ENCODE results near the gene PPP2R2D.

Gene PPP2R2D

DNA sequence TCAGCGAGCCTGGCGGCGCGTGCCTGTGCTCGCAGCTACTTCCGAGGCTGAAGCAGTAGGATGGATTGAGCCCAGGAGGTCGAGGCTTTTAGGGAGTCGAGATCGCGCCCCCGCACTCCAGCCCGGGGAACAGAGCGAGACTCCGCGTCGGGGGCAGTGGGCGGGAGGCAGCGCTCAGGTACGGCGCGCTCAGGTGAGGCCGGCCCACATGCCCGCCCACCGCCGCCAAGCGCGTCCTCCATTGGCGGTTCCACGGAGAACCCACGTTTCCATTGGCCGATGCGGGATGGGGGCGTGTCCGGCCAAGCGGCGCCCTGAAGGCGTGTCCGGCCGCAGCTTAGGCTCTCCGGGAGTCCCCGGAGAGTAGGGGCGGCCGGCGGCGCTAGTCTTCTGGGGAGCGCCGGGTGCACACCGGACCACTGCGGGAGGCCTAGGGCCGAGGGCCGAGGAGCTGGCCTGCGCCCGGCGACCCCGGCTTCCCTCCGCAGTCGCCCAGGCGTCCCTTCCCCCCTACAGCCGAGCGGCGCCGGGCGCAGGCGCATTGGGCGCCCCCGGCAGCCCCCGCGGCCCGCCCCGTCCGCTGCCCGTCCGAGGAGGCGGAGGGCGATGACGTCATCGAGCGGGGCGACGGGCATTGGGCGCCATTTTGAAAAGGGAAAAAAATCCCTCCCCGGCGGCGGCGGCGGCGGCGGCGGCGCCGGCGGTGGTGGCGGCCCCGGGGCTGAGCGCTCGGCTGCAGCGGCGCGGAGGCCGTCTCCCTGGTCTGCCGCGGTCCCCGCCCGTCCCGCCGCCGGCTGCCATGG lies at the start of gene PPP2R2D:
Gene PPP2R2D, plus strand, starts transcription at position 659 of the 803 bp plus-strand sequence. Its CDS starts 141 bp downstream, at position 800.
- peak; percentile 94 for DNase-seq

DNA sequence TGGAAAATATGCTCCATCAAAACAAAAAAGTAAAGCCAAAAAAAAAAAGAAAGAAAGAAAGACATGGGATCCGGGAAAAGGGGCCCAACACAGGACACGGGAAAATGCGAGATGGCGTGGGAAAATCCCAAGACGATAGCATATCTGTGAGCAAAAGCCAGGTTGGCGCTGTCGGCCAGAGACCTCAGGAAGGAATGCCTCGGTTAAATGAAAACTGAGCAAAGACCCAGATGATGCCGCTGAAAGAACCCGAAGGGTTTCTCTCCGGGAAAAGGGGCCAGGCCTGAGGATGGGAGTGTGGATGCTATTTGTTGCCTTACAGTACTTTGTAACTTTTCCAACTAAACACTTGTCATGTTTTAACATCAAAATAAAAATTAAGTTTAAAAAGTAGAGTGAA lies 49.5 kb upstream of the PPP2R2D start:
- DNase-seq, result no peak

DNA sequence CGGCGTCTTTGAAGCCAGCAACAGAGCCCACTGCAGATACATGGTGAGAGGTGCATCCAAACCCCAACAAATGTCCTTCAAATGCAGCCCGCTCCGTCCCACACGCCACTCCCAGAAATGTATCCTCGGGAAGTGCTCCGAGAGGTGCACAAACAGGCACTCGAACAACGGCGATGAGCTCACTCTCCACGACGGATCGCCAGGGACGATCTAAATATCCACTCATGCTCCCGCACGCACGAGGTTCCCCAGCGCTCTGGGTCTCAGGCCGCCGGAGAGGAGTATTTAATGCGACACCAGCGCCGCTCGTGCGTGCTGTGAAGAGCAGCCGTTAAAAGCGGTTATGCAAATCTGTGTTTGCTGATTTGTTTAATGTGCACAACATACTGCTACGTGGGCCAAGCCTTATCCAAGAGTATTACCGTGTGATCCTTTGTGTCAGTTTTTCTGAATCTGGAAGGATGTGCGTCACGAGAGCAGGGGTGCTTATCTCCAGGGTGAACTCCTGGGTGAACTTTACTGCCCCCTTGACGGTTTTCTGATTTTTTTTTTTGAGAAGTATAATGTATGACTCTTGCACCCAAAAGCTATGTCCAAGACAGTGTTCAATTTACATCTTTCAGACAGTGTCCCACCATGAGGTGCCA lies 48.5 kb upstream of the PPP2R2D start:
- DNase-seq, result no peak

DNA sequence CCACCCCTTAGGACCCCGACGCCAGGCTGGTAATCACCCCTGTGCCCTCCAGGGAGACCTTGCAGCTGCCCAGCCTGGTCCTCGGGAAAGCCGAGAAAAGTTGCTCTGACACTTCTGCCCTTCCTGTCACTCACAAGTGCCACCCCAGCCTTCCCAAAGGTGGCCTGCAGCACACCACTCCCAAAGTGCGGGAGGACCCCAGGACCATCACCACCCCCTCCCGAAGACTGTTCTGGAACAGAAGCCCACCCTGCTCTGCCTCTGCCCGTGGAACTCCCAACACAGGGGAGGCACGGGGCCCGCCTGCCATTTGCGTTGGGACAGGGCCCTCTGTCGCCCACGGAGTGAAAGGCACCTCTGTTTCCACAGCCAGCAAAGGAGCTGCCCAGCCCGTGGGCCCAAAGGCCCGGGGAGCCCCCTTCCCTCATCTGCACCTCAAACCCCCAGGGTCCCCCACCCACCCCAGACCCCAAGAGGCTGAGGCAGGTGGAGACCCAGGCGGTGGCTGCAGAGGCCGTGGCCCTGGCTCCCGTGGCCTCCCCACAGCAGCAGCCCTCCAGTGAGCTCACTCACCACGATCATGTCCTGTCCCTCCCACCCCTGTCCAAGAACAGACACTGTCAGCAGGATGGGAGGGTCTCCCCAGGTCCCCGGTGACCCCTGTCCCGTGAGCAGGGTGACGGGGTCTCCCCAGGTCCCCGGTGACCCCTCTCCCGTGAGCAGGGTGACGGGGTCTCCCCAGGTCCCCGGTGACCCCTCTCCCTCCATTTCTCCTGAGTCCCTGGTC lies 47.8 kb upstream of the PPP2R2D start:
- no peak for DNase-seq

DNA sequence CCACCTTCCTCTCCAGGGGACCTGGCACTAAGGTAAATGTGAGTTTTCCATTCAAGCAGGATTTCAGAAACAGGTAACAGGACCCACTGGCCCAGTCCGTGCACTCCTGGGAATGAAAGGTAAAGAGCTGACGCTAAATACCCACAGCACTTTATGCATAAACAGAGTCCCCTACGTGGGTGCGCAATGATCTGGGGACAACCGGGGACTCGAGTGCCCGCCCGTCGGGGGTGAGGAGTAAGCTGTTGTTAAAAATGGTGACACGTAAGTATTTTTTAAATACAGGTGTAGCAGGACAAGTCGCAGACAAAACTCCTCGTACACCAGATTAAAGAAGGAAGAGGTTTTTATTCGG lies 47.2 kb upstream of the PPP2R2D start:
- no peak for DNase-seq

DNA sequence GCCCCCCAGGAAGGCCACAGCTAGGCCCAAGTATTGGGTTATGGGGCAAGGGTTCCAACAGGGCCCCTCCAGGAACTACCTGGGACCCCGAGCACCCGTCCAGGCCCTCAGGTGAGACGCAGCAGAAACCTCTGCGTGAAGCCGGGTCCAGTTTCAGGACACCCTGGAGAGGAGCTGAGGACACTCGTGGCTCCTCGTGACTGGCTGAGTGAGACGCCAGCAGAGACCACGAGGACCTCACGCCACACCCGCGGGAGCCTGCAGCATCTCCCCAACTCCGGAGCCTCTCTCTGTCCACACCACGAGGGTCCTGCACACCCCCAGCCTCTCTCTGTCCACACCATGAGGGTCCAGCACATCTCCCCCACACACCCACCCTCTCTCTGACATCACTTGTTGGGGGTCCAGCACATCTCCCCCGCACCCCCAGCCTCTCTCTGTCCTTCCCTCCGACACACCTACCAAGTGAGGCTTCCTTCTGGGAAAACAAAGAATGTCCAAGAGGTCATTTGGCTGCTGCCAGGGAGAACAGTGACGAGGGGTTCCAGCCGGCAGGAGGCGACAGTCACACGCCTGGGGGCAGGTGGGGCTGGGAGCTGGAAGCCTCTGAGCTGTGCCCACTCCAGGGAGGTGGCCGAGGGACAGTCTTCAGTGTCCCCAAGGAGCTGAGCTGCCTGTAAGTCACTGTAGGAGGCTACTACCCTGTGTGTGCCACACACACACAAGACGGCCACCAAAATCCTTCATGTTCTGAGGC lies 46.1 kb upstream of the PPP2R2D start:
- DNase-seq, result no peak

DNA sequence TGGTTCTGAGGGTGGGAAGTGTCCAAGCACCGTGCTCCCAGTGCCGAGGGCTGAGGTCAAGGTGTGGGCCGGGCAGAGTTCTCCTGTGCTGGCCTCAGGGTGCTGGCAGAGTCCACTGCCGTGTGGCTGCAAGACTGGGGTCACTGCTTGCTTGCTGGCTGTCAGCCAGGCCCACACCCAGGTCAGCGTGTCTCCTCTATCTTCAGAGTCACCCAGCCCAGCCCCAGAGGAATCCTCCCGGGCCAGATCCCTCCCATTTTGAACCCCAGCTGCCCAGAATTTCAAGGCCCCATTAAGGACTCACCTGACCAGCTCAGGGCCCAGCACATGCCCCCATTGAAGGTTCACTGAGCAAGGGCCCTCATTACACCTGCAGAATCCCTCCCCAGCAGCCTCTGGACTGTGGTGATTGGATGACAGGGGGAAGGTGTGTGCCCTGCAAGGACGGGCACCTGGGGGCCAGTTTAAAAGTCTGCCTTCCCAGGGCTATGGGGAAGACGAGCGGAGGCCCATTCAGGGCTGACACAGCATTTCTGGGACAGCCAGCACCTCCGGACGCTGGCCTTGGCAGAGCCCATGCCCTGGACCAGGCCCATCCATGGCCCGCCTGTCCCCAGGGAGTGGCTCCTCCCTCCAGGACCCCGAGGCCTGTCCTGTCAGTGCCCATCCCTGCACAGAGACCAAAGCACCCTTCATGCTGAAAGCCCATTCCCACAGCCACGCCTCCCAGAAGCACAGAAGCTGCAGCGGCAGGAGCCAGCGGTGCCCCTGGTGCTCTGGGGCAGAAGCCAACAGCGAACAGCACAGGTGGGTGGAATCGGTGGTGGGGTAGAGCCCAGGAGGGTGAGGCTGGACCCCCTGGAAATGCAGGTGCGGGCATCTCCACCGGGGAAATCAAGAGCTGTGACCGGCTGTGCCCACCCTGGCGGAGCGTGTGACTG lies 45.1 kb upstream of the PPP2R2D start:
- no peak for DNase-seq

DNA sequence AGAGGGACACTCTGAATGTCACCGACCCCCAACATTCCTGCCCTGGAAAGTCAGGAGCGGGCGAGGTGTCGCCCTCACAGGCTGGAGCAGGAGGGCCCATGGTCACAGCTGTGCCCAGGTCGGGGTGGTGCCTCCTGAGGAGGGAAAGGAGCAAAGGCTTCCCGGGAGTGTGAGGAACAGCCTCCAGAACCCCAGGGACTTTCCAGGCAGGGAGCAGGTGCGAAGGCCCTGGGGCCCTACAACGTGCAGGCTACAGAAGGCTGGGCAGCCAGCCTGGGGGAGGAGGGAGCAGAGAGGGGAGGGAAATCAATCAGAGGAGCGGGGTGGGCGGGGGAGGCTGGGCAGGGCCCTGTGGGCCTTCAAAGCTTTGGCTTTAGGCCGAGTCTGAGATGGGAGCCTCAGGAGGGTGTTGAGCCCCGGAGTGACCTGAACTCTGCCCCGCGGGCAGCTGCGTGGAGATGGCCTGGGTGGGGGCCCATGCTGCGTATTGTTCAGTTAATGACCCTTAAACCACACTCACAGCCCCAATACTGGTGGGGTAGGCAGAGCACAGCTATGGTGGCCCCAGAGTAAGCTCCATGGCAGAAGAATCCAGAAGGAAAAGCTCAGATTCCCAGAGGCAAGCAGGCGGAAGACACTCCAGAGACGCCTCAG lies 44.2 kb upstream of the PPP2R2D start:
- DNase-seq, result no peak

DNA sequence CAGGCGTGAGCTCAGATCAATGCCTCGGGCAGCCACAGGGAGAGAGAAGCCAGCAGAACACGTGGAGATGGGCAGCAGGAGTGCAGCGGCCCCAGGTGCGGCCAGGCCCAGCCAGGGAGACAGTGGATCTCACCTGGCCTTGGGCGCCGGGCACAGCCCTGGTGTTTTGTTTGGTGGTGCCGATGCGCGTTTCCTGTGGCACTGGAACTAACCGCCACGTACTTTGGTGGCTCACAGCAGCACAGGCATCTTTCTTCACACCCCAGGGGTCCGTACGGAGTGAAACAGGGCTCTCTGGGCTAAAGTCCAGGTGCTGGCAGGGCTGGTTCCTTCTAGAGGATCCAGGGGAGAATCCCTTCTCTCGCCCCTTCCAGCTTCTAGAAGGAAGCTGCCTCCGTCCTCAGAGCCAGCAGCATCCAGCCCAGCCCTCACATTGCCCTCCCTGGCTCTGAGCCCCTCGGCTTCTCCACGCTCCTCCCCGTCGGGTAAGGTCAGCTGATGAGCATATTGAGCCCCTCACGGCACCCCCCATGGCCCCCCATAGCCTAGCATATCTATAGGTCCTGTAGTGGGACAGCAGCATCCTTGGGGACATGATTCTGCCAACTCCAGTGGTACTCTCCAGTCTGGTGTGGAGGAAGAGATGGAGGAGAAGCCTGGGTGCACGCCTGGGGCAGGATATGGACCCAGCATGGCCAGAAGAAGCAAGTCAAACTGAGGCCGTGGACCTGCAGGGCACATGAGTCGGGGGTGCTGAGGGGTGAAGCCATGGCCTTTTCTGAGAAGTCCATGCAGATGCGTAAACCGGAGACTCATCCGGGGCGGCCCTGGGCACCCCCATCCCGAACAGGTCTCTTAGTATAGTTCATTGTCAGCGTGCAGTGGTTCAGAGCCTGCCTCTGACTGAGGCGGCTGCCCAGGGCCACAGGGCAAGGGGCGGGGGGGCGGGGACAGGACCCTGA lies 43.4 kb upstream of the PPP2R2D start:
- no peak for DNase-seq

DNA sequence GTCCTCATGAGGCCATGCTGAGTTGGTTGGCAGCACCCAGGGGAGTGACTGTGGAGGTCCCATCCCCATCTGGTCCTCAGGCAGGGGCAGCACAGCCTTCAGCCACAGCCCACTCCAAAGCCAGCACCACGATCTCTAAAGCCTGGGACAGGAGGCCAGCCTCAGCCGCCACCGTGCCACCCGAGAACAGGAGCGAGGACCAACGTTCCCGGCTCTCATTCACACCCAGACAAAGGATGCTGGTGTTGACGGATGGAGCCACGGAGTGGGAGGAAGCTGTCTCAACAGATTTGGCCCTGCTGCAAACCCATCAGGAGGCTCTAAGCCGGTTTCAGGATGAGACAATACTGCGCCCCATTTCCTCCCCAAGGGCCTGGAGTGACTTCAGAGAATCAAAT lies 42.7 kb upstream of the PPP2R2D start:
- no peak for DNase-seq

DNA sequence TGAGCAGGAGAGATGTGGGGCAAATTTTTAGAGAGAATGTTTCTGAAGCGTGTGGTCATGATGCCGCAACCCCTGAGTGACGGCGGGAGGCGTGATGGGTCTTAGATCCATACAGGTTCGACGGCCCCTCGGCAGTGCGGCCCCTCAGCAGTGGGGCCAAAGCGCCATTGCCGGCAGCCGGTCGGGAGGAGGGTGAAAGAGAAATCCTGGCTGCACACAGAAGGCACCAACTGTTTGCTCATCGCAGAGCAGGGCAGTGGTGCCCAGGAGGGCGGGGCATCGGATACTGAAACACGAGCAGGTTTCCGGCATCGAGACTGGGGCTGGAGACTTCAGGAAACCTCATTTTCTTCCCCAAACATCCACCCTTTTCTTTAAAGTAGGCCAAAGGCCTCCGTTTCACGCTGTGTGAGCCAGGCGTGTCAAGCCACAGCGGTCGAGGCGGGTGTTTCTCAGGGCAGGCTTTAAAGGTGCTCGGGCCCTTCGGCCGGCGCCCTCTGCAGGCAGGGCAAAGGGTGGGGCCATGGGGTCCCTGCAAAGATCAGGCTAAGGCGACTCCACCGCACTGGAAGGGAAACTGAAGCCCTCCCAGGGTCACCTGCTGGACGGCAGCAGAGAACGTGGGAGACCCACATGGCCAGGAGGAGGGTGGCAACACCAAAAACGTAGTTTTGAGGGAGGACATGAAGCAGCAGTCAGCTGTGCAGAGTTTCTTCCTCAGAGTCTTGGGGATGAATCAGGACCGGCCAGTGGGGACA lies 42.0 kb upstream of the PPP2R2D start:
- no peak for DNase-seq

DNA sequence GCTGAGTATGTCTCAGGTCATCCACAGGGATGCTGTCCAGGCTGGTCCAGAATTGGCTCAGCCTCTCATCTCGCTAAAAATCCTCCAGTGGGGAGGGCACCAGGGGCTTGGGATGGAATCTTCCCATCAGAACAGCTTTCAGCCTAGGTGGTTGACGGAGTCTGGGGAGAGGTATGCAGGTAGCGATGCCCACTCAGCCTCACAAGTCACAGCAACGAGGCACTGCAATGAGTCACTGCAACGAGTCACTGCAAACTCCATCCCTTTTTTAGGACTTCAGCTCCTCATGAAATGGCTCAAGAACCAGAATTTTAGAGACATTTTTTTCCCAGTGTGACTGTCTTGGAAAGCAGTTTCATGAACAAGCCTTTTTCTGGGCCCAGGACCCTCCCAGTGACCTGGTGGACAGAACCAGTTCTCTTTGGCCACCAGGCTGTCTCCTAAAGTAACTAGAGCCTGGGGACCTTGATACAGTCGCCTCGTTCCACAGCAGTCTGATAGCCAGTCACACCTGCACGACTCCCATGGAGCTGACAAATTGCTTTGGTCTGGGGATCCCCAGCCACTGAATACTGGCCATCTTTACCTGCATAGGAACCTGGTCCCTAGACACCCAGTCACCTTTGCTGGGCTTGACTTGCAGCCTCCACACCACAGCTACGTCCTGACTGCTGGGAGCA lies 41.3 kb upstream of the PPP2R2D start:
- no peak for DNase-seq

DNA sequence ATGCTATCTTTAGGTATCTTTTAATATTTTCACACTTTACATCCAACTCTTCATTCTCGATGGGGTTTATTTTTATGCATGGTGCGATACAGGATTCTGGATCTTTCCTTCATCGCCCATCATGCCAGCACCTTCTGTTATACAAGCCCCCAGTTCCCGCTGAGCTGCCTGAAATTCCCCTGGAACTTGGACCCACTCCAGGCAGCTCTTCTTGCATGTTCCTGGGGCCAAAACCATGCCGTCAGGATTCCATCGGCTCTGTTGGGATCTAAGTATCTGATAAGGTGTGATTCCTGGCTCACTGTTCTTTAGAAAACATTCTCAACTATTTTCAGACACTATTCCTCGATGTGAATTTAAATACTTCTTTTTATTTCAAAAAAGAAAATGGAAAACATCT lies 40.5 kb upstream of the PPP2R2D start:
- no peak for DNase-seq

DNA sequence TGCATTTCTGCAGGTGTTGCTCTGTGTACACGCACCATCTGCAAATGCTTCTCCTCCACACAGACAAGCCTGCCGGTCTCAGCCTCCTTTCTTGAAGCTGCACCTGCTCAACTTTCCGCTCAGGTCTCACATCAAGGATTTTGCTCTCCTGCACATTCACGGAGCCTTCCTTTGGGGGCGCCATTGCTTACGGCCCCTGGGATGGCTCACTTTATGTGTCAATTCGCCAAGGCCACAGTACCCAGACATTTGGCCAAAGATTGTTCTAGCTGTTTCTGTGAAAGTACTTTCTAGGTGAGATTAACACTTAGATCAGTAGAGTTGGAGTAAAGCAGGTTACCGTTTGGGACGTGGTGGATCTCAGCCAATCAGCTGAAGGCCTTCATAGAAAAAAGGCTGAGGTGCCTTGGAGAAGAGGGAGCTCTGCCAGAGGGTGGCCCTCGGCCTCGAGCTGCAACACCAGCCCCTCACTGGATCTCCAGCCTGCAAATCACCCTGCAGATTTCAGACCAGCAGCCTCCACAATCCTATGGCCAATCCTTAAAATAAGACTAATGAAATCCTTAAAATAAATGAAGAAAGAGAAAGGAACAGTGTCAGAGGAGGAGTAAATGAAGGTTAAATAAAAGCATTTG lies 39.9 kb upstream of the PPP2R2D start:
- DNase-seq, result no peak

DNA sequence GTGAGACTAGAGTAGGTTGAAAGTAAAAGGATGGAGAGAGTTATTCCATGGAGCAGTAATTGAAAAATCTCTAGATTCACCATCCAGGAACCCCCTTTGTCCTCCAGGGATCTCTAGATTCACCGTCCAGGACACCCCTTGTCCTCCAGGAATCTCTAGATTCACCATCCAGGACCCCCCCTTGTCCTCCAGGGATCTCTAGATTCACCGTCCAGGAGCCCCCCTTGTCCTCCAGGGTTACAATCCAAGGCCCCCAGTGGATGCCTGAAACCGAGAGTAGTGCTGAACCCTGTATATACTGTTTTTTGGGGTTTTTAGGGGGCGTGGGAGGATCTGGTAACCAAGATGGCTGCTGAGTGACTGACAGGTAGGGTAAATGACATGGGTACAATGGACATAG lies 38.3 kb upstream of the PPP2R2D start:
- no peak for DNase-seq

DNA sequence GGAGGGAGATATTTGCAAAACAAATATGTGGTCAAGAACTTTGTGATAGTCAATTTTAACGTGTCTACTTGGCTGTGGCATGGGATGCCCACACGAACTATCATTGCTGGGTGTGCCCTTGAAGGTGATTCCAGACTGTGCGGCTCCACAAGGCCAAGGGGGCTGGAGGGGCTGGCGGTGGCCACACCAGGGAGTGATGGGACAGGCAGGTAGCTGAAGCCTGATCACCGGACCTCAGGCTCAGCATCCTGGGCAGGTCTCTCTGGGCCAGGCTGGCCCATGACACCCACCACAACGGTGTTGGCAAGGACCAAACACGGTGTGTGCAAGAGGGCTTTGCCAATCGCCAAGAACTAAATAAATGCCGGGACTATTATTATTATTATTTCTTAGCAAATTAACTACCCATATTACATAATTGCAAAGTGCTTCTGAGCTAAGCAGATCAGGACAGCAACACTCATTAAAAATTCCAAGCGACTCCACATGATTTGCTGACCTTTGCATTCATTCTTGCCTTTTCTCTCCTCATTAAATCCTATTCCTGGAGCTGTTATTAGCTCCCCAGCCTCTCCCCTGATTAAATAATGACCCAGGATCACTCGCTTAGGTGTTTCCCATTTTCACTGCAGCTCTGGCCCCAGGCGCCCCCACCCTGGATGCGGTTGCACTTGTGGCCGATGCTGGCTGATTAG lies 35.4 kb upstream of the PPP2R2D start:
- no peak for DNase-seq

DNA sequence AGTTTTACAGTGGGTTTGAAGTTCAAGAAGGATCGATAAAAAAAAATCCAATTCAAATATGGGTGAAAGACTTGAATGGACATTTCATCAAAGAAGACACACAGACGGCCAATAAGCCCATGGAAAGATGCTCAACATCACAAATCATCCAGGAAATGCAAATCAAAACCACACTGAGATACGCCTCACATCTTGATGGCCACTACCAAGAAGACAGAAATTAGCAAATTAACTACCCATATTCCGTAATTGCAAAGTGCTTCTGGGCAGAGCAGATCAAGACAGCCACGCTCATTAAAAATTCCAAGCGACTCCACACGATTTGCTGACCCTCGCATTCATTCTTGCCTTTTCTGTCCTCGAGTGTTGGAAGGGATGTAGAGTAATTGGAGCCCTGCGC lies 34.1 kb upstream of the PPP2R2D start:
- no peak for DNase-seq

DNA sequence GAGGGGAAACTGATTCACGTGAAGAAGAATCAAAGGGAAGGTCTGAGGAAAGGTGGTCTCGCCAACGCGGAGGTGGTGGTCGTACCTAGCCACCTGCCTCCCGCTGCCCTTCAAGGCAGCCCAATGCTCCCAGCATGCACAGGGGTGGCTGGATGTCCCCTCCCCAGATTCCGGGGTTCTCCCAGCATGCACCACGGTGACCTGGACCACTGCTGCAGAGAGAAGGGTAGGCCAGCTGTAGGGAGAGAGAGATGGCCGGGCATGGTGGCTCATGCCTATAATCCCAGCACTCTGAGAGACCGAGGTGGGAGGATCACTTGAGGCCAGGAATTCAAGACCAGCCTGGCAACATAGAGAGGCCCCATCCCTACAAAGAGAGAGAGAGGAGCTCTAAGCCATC lies 32.4 kb upstream of the PPP2R2D start:
- no peak for DNase-seq
